NCI-H2227 (cell line): ENCODE results near the gene CCDC88B.
A peak's percentile ranks its signal among the peaks of the same experiment; 100 is the strongest.

ENCODE experiments used
- DNase-seq: peaks from one replicate; lab custom pipeline; 2025; ENCODE audit not compliant: unreplicated experiment; lab: John Stamatoyannopoulos, UW

CCDC88B gene

DNA sequence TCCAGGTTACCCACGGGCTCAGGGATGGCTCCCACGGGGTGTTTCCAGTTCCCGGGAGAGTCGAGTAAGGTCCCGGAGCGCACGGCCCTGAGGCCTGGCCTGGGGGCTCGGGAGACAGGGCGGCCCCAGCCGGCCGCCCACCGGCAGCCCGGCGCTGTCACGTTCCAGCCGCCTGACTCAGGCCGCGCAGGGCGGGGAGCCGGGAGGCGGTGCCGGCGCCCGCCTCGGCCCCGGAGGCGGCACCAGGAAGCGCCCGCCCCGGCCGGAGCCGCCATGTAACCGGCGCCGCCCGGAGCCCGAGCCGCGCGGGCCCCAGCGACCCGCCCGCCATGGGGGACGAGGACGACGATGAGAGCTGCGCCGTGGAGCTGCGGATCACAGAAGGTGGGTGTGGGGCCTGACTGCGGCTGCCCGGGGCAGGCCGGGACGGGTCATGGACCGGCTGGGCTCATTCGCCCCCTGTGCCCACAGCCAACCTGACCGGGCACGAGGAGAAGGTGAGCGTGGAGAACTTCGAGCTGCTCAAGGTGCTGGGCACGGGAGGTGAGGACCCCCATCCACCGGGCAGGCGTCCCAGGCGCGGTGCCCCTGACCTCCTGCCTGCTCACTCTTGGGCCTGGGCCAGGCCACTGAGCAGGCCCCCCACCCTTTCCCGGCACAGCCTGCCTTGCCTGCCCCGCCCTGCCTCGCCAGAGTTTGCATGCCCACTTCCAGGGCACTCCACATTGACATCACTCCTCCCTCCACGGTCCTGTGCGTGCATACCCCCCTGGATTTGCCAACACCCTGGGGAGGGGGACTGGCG, 19.1 kb downstream of the CCDC88B start, which contains the start of gene RPS6KA4:
Gene RPS6KA4 (plus strand): TSS at position 256 of the 805 bp plus-strand sequence. CDS start 74 bp downstream, at position 330.
- peak; percentile 76 for DNase-seq

DNA sequence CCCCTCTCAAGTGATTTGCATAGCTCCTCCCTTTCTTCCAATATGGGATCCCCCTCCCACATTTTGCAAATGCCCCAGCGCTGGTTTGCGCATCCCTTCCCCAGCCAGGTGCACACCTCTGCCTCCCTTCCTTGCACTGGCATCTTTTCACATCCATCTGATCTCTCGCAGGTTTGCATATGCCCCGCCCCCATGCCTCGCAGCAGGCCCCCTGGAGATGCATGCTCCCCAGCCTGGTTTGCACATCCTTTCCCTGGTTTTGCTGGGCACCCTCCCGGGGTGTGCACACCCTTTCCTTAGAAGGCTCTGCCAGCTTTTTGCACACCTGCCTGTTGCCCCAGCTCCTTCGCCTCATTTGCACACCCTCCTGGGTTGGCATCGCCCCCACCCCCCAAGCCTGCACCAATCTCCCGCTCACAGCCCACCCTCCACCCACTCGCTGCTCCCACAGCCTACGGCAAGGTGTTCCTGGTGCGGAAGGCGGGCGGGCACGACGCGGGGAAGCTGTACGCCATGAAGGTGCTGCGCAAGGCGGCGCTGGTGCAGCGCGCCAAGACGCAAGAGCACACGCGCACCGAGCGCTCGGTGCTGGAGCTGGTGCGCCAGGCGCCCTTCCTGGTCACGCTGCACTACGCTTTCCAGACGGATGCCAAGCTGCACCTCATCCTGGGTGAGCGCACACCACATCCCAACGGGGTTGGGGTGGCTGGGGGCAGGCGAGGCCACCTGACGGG, 19.9 kb downstream of the CCDC88B start:
- DNase-seq, result peak; percentile 46

DNA sequence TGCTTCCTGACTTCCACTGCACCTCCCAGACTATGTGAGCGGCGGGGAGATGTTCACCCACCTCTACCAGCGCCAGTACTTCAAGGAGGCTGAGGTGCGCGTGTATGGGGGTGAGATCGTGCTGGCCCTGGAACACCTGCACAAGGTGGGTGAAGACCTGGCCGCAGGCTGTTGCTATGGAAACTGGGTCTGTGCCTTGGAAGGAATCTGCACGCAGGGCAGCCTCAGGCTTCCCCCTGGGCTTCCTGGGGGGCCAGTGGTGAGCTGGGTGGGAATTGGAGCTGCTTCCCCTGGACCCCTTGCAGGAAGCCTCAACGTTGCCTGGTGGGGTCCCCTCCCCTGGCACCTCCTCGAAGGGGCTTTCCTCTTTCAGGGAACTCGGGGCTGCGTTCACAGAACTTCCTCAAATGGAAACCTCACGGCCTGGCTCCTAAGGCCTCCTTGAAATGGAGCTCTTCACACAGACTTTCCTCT, 20.5 kb downstream of the CCDC88B start:
- no peak for DNase-seq

DNA sequence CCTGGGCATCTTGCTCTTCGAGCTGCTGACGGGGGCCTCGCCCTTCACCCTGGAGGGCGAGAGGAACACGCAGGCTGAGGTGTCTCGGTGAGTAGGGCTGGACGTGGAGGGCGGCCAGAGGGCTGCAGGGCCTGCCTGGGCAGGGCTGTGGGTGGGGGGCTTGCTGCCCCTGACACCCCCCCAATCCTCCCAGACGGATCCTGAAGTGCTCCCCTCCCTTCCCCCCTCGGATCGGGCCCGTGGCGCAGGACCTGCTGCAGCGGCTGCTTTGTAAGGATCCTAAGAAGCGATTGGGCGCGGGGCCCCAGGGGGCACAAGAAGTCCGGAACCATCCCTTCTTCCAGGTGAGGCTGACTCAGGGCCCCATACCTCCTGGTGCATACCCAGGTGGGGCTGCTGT, 21.7 kb downstream of the CCDC88B start:
- no peak for DNase-seq

DNA sequence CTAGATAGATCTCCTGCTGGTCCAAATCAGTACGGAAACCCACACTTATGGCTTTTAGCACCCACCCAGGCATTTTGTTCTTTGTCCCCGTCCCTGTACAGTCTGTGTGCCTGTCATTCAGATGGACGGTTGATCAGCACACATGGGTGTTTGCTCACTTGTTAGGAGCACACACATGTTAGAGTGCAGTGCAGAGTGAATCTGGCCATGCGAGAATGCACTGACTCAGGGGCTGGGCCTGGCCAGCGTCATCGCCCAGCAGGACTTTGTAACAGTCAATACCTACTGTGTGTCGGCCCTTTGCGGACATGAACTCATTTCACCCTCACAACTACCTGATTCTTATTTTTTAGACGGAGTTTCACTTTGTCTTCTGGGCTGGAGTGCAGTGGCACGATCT, 22.3 kb downstream of the CCDC88B start:
- no peak for DNase-seq

DNA sequence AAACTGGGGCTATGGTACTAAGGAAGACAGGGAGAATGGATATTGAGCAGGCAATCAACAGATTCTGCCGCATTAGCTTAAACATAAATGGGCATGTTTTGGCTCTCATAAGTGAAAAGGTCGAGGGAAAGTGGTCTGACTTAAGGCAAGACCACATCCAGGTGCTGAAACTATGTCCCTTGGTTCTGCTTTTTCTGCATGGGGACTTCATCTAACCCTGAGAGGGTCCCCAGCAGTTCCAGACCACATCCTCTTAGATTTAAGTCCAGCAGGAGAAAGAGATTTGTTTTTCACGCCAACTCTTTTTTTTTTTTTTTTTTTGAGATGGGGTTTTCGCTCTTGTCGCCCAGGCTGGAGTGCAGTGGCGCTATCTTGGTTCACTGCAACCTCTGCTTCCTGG, 24.4 kb downstream of the CCDC88B start:
- DNase-seq, result no peak

DNA sequence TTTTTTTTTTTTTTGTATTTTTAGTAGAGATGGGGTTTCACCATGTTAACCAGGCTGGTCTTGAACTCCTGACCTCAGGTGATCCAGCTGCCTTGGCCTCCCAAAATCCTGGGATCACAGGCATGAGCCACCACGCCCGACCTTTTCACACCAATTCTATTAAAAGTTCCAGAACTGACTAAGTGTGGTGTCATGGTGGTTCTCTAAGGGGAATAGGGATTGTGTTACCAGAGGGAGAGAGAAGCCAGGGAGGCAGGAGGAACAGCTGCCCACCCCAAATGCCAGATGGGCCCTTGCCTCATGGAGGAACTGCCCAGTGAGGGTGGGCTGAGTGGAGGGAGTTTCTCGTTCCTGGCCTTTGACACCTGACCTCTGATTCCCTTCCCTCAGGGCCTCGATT, 24.9 kb downstream of the CCDC88B start:
- DNase-seq, result no peak

DNA sequence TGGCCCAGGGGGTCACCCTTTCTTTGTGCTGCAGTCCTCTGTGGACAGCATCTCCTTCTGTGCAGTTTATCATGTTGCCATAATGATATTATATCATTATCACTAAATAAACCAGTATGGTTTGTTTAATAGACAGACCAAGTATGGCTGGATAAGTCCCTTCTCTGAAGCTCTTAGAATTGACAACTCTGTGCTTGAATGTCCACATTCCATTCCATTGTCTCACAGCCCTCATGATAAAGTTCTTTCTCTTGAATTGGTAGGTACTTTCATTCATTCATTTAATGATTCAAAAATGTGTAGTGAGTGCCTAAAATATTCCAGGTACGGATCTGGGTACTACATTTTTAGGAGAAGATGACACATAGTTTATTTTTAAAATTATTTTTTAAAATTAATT, 26.7 kb downstream of the CCDC88B start:
- no peak for DNase-seq

DNA sequence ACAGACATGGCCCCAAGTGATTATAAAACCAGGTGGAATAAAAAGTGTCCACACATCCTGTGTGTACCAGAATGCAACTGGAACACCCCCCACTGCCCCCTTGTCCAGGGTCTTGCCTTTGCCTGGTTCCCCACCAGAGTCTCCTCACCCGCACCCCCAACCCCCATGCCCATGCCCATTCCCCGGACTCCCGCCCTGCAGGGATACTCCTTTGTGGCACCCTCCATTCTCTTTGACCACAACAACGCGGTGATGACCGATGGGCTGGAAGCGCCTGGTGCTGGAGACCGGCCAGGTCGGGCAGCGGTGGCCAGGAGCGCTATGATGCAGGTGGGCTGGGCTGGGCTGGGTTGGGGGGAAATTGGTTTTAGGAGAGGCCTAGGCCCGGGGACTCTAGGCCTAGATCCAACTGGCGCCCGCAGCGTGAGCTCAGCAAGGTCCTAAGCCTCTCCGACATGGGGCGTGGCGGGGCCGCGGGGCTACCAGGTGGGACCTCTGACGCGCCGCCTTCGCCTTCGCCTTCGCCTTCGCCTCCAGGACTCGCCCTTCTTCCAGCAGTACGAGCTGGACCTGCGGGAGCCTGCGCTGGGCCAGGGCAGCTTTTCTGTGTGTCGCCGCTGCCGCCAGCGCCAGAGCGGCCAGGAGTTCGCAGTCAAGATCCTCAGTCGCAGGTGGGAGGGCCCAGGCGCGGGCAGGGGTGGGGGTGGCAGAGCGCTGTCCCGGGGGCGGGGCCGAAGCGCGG, 28.1 kb downstream of the CCDC88B start:
- DNase-seq, result no peak

DNA sequence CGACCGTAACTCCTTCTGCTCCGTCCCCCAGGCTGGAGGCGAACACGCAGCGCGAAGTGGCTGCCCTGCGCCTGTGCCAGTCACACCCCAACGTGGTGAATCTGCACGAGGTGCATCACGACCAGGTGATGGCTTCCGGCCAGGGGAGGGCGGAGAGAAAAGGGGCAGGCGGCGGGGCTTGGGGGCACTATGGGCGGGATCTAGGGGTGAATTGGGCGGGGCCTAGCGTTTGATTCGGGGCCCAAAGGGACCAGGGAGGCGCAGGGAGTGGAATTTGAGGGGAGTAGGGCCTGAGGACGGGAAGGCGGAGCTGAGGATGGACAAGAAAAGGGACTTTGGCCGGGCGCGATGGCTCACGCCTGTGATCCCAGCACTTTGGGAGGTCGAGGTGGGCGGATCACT, 28.7 kb downstream of the CCDC88B start:
- DNase-seq, result no peak

DNA sequence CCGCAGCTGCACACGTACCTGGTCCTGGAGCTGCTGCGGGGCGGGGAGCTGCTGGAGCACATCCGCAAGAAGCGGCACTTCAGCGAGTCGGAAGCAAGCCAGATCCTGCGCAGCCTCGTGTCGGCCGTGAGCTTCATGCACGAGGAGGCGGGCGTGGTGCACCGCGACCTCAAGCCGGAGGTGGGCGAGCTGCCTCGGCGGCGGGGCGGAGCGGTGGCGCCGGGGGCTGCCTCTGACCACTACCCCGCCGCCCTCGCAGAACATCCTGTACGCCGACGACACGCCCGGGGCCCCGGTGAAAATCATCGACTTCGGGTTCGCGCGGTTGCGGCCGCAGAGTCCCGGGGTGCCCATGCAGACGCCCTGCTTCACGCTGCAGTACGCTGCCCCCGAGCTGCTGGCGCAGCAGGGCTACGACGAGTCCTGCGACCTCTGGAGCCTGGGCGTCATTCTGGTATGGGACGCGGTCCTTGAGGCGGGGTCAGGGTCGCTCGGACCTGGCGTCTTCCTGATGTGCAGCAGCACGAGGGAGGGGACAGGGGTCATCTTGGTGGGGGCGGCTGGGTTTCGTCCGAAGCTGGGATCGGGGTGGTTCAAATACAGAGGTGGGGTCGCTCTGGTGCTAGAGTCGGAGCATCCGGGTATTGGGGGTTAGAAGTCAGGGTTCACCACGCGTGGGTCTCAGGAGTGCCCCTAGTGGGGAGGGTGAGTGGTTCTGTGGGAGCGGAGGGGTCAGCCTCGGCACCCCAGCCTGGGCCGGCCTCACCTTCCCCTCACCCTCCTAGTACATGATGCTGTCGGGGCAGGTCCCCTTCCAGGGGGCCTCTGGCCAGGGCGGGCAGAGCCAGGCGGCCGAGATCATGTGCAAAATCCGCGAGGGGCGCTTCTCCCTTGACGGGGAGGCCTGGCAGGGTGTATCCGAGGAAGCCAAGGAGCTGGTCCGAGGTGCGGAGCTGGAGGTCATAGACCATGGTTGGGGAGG, 29.7 kb downstream of the CCDC88B start:
- DNase-seq, result no peak

DNA sequence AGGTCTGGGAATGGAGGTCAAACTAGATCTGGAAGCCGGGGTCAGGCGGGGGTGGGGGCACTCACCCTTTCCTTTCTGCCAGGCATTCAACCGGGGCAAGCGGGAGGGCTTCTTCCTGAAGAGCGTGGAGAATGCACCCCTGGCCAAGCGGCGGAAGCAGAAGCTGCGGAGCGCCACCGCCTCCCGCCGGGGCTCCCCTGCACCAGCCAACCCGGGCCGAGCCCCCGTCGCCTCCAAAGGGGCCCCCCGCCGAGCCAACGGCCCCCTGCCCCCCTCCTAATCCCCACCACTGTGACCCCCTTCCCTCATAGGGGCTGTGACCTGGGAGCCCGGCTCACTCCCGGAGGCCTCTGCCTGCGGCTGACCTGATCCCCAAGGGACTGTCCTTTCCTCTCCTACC, 31.2 kb downstream of the CCDC88B start:
- no peak for DNase-seq

DNA sequence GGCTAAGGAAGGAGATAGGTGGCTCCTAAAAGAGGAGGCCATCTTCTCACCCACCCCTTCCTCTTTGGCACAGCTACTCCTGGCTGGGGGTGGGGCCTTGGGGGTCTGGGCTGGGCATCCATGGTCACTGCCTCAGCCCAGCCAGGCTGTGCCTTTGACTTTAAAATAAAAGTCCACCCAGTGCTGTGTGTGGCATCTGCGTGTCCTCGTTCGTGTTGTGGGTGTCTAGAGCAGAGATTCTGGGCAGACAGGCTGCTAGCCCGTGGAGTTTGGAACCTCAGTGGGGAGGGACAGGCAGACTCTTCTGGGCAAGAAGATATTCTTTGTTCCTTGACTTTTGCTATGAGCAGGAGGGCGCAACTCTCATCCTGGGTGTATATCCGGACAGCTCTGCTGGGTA, 32.0 kb downstream of the CCDC88B start:
- DNase-seq, result no peak

DNA sequence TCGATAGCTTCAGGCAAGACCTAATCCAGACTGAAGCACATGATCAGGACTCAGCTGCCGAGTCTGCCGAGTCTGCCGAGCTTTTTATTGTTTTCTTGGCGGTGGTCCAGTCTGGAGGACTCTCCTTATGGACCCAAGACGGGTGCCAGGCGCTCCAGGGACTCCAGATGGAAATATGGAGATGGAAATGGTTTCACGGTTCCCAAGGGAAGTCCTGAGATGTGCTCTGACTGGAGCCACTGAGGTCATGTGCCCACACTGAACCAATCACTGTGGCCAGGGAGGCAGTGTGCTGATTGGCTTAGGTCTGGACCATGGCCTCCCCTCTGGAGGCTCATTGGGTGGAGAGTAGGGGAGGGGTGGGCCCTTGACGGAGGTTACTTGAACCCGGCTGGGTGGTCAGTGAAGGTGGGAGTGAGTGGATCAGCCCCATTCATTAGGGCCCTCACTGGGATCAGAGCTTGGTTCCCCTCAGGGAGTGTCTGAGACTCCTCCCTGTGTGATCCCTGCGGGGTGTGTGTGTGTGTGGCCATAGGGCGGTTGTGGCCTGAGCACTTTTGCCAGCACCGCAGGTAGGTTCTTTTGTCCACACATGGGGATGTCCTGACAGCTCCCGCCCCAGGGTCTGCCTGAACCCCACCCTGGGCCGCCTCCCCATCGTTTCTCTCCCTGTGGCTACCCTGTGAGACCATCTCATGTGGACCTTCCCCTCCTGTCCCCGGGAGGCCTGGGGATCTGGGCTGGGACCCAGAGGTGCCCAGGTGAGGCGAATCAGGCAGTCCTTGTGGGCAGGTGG, 33.0 kb downstream of the CCDC88B start:
- DNase-seq, result peak; percentile 97

DNA sequence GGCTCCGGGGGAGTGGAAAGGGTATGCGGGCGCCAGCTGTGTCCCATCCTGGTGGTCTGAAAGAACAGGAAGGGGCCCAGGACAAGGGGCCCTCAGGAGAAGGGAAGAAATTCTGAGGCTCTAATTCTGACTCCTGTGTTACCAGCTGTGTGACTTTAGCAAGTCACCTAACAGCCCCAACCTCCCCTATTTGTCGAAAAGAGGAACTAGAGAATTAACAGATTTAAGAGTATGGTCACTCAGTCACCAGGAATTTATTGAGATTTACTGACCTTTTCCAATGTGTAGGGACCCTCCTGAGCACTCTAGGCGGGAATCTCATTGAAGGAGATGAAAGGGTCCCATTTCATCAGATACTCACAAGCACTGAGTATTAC, 33.6 kb downstream of the CCDC88B start:
- DNase-seq, result no peak

DNA sequence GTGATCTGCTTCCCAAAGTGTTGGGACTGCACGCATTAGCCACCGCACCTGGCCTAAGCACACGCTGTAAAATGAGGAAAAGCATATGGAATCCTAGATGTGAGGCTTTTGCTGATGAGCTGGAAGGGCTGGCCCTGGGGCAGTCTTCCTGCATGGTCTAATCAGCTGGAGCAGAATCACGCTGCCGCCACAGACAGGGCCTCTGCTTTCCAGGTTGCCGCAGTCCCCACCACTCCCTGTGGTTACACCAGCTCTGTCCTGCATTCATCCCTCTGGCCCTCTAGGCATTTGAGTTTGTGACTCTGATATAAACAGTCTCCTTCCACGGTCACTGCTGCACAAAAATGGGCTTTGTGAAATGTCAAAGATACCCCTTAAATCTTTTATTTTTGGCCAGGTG, 36.1 kb downstream of the CCDC88B start:
- no peak for DNase-seq

DNA sequence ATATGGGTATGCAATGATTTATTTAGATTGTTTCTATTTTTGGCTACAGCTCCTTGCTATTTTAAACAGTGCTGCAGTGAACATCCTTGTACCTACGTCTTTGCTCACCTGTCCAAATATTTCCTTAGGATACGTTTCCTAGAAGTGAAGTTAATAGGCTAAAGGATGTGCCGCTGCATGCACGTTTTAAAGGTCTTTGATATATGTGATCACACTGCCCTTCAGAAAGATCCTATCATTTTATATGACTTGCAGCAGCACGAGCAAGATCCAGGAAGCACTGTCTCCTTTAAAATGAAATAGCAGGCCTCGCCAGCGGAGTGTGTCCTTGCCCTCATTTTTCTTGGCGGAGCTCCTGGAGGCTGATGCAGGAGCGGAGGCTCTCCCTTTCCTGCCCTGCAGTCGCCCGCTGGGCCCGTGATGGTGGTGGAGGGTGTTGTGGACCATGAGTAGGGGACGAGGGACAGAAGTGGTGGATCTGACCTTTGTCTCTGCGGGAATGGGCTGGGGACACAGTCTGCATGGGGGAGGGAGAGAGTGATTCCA, 38.4 kb downstream of the CCDC88B start:
- no peak for DNase-seq

DNA sequence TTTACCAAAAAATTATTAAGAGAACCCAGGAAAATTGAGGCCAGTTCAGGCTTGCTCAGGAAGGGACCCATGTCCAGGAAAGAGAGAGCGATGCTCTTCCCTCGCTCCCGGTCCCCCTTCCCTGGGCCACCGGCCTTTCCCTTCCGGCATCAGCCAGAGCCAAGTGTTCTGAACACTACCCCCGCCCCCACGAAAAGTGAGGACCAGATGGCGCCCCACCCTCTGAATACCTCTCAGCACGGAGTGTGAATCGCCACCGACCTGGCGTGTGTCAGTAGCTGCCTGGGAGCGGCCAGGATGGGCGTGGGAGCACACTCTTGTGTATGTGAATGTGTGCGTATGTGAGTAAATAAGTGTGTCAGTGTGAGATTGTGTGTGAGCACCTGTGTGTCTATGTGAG, 39.2 kb downstream of the CCDC88B start:
- DNase-seq, result no peak
